ENCODE measurements around the gene VKORC1.
"Not testable (repeated sequence)": the region's sequence is repeated elsewhere in the genome, so short reads cannot be mapped to it uniquely, and the experiment has no call there.

VKORC1 gene

DNA sequence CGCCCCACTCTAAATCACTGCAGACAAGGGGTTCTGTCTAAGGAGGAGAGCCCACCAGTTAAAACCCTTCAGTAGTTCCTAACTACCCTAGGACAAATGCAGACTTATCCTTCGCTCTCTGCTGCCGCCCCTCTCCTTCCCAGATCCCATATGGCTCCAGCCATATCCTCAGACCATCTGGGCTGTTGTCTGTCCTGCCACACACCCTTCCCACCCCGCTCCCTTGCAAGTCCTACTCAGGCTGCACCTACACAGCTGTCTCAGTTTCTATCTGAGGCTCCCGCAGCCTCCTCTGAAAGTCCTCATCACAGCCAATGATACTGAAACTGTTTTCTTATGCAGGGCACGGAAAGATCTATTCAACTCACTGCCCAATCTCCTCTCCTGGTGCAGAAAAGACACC, 12.9 kb upstream of the VKORC1 start:
- DNase-seq (ENCODE audit: low read depth in 2 of 2): no peak

- no peak for DNase-seq (ENCODE audit: low read depth in 2 of 2)
Measured at GRCh38 chr16:31106509-31107464, 12.2 kb upstream of the VKORC1 start.

DNA sequence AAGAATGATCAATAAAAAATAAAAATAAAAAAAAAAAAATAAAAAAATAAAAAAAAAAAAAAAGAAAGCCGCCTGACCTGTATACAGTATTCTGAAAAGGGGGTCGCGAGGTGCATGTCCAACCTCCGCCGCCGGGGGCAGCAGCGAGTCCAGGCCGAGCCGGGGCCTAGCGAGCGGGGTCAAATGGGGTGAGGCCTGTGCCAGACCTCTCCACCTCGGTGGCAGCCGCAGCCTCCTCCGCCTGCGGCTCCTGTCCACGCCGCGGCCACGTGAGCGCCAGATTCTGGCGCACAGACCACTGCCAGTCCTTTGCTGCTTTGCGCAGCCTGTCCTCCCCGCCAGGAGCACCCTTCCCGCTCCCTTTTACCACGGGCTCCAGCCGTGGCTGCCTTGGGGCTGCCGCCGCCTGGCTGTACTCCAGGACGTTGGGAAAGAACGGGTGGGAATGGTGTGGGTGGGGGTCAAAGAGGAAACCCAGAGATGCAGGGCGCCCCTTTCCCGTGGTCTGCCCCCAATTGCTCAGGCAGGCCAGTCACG, 11.1 kb upstream of the VKORC1 start:
- DNase-seq (ENCODE audit: low read depth in 2 of 2): no peak

DNA sequence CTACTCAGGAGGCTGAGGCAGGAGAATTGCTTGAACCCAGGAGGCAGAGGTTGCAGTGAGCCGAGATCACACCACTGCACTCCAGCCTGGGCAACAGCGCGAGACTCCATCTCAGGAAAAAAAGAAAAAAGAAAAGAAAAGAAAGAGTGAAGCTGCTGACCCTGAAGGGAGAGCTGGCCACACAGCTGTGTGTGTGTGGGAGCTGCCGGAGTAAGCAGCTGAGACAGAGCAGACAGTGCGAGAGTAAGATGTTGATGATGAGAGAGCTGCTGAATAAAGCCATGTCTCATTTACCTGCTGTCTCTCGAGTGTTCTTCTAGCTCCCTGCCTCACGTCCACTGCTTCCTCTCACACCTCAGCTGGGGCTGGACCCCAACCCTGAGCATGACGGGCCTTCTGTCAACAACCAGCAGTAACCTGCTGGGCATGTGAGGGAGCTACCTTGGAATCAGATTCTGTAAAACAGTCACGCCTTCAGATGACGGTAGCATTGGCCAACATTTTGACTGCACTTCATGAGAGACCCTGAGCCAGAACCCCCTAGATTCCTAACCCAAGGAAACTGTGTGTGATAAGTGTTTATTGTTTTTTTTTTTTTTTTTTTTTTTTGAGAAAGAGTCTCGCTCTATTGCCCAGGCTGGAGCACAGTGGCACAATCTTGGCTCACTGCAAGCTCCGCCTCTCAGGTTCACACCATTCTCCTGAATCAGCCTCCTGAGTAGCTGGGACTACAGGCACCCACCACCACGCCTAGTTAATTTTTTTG, 6.5 kb upstream of the VKORC1 start:
- not testable (repeated sequence) for DNase-seq (ENCODE audit: low read depth in 2 of 2)

DNA sequence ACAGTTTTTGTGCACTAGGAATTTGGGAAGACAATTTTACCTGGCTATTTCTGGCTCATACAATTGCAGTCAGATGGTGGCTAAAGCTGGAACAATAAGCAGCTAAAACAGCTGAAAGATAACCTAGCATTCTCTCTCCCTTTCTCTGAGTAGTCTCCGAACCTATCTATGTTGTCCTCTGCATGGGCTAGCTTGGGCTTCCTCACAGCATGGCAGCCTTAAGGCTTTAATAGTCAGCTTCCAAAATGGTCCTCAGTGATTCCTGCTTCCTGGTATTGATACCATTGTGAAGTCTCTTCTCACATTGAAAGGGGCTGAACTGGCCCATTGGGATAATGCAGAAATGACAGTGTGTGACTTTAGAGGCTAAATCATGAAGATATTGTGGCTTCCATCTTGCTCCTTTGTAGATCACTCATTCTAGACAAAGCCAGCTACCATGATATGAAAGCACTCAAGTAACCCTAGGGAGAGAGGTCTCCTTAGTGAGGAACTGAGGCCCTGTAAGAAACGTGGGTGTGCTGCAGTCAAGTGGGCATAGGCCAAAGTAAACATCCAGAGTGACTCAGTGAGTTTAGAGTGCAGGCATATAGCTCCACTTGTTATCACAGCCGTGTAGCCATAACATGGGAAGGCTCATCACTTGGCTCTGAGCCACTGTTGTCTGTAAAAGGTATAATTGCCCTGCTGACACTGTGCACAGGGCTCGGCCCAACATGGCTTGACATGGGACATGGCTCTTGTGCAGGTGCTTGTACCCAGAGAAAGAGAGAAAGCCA, 5.5 kb upstream of the VKORC1 start:
- DNase-seq (ENCODE audit: low read depth in 2 of 2): no peak

DNA sequence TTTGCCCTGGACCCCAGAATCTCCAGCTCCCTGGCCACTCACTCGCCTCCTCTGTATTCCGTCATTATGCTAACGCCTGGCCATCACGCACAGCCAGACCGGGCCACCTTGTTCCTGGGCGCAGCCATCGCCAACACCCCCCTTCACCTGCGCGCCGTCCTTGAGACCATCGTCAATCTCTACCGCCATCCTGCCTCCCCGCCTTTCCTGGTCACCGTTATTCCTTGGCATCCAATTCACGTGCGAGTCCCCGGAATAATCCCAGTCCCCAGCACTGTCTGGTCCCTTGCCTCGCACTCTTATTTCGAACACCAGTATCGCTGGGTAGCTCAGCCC, 541 bp downstream of the VKORC1 start:
- no peak for DNase-seq (ENCODE audit: low read depth in 2 of 2)

GRCh38 chr16:31093132-31093703, 1.4 kb downstream of the VKORC1 start:
- DNase-seq (ENCODE audit: low read depth in 2 of 2): no peak

DNA sequence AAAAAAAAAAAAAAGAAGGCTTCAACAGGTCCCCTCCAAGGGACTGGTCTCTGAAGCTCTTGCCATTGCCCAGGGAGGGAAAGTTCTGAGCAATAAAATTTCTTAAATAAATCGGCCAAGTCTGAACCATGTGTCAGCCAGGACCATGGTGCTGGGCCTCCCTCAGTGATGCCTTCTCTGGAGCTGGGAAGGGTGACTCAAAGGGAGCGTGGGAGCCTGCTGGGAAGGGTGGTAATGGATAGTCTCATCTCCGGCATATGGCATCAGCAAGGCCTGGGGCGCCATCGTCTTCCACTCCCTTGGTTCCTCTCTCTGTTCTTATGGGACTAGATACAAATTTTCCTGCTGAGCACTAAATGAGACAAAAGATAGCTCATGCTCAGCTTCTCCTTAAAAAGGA, 2.3 kb downstream of the VKORC1 start:
- no peak for DNase-seq (ENCODE audit: low read depth in 2 of 2)

- DNase-seq (ENCODE audit: low read depth in 2 of 2): no peak
Measured at GRCh38 chr16:31090540-31090939, 4.1 kb downstream of the VKORC1 start.

DNA sequence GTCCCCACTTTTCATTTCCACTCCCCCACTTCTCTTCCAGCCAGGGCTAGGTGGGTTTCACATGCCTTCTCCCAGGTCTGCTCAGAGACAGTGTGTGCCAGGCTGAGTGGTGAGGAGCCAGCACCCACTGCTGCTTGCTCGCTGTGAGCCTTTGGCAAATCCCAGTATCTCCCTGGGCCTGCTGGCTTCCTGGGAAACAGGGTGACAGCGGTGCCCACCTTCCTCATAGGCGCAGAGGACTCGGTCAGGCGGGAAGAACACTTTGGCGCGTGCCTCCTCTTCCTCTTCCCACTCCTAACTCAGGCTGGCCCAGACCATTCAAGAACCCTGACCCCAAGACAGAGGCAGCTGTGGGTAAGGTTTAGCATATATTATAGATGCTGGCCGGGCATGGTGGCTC, 5.4 kb downstream of the VKORC1 start:
- no peak for DNase-seq (ENCODE audit: low read depth in 2 of 2)

- DNase-seq (ENCODE audit: low read depth in 2 of 2): no peak
Measured at GRCh38 chr16:31088459-31089183, 6.0 kb downstream of the VKORC1 start, which contains the start of gene PRSS53. PRSS53 (minus strand) TSS chr16:31088943; CDS start chr16:31088809, 134 bp downstream.

DNA sequence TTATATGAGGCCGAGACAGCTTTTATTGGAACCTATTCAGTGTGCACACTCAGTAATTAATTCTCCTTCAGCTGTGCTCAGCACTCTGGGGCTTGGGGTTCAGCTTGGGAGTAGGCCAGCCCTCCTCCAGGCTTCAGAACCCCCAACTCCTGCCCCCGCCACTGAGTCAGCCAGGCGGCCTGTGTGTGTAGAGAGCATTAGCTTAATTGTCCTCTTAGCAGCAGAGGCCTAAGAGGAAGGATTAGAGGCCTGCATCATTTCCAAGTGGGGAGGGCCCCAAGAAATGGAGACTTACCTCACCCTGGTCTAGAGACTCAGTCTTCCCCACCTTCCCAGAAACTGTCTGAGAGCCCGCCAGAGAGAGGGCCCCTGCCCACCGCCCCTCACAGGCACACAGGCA, 6.6 kb downstream of the VKORC1 start:
- DNase-seq (ENCODE audit: low read depth in 2 of 2): no peak

DNA sequence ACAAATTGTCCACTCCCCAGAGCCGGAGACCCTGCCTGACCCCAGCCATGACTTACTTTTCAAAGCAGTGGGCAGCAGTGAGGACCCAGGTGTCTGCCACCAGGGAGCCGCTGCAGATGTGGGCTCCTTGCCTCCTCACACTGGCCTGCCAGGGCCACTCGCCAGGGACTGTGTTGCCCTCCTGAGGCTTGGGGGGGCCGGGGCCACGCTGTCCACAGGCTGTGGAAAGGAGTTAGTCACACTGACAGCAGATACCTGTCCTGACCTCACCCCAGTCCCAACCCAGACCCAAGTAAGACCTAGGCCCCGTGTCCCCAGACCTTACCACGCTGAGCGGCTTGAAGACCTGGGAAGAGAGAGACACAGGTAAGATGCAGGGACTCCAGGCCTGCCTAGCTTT, 7.1 kb downstream of the VKORC1 start:
- DNase-seq (ENCODE audit: low read depth in 2 of 2): no peak

DNA sequence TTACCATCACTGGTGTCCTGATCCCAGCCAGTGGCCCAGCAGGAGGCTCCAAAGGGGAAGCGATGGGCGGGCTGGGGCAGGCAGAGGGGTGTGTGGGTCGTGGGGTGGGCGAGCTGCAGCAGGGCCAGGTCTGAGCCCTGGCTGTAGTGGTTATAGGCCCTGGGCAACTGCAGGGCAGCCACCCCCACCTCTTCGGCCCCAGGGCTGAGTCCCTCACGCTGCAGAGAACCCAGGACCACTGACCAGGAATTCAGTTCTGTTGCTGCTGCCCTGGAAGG, 8.0 kb downstream of the VKORC1 start:
- no peak for DNase-seq (ENCODE audit: low read depth in 2 of 2)

DNA sequence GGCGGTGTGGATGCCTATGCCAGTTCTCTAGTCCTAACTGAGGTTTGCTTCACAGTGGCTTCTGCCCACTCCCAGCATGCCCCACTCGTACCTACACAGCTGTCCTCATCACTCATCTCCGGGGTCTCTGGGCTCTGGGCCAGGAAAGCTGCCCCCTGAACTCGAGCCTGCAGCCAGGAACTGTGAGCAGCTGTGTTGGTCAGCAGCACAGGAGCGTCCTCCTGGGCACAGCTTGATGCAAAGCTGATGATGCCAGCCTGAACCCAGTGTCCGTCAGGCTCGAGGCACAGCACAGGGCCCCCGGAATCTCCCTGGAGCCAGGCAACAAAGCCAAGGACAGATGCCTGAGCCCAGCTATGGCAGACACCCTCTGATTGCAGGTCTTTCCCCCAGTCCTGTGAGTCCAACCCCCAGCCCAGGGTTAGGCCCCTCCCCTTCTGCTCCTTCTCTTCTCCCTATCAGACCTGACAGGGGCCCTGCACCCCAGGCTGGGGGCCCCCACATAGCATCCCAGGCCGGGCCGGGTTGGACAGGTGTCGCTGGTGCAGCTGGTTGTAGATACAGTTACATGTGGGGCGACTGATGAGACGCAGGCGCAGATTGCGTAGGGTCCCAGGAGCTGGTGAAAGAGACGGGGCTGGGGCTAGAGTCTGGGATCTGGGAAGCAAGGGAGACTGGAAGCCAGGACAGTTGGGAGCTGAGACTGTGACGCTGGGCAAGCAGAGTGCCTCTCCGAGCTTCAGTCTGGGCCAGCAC, 8.5 kb downstream of the VKORC1 start:
- no peak for DNase-seq (ENCODE audit: low read depth in 2 of 2)

GRCh38 chr16:31085411-31085810, 9.2 kb downstream of the VKORC1 start:
- no peak for DNase-seq (ENCODE audit: low read depth in 2 of 2)

GRCh38 chr16:31084584-31085302, 9.9 kb downstream of the VKORC1 start:
- no peak for DNase-seq (ENCODE audit: low read depth in 2 of 2)

DNA sequence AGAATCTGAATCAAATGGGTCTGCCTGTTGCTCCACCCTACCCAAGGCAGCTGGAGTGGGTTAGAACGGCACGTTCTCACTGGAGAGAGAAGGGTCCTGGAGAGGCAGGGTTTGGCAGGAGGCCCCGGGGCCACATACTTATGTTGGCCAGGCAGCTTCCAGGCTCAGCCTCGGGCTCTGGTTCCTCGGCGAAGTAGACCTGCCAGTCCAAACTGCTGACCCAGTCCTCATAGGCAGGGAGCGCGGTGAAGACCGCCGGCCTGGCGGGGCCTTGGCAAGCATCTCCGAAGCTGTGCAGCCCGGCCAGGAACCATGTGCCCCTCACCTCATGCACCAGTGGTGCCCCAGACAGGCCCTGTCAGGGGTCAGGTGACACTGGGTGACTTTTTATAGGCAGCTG, 10.6 kb downstream of the VKORC1 start:
- DNase-seq (ENCODE audit: low read depth in 2 of 2): no peak

DNA sequence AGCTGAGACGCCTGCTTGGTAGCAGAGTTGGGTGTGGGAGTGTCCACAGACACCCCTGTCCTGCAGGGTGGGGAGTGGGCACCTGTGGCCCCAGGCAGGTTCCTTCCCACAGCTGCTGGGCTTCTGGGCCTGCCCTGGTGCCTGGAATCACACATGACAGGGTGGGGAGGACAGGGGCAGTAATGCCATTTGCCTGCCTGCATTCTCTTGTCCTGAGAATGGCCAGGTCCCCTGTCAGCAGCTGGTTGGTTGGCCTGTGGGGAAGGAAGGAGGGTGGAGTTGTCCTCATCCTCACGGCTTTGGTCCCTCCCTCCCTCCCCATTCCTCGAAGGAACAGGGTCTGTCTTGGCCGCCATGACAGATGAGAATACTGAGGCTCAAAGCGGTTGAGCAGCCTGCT, 11.0 kb downstream of the VKORC1 start:
- no peak for DNase-seq (ENCODE audit: low read depth in 2 of 2)

DNA sequence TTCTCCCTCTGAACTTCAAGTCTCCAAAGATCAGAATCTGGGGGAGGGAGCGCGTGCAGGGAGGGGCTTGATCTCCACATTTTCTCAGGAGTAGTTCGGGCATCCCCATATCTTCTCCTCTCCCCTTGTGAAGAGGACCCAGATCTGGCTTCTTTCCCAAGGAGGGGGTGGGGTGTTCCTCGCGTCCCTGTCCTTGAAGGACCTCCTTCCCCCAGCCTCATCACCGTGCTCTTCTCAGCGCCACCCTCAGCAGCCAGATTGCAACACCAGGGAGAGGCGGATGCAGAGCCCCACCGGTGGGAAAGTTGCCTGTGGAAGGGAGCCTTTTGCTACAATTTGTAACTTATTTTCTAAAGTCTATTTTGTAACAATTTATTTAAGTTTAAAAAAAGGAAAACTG, 11.5 kb downstream of the VKORC1 start:
- no peak for DNase-seq (ENCODE audit: low read depth in 2 of 2)
